ENCODE data around the gene APPL2.
"Not testable (repeated sequence)": the region's sequence is repeated elsewhere in the genome, so short reads cannot be mapped to it uniquely, and the experiment has no call there.

The APPL2 gene

GRCh38 chr12:105190530-105190929 is 45.4 kb downstream of the APPL2 start:
- no peak for DNase-seq

GRCh38 chr12:105189293-105189692 is 46.7 kb downstream of the APPL2 start:
- DNase-seq, result no peak

GRCh38 chr12:105183976-105184375 is 52.0 kb downstream of the APPL2 start:
- not testable (repeated sequence) for DNase-seq

DNA sequence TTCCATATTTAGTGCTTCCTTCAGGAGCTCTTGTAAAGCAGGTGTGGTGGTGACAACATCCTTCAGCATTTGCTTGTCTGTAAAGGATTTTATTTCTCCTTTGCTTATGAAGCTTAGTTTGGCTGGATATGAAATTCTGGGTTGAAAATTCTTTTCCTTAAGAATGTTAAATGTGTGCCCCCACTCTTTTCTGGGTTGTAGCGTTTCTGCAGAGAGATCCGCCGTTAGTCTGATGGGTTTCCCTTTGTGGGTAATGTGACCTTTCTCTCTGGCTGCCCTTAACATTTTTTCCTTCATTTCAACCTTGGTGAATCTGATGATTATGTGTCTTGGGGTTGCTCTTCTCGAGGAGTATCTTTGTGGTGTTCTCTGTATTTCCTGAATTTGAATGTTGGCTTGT is 52.6 kb downstream of the APPL2 start:
- DNase-seq, result not testable (repeated sequence)

- not testable (repeated sequence) for DNase-seq
Observed at GRCh38 chr12:105179114-105179513, 56.9 kb downstream of the APPL2 start.

DNA sequence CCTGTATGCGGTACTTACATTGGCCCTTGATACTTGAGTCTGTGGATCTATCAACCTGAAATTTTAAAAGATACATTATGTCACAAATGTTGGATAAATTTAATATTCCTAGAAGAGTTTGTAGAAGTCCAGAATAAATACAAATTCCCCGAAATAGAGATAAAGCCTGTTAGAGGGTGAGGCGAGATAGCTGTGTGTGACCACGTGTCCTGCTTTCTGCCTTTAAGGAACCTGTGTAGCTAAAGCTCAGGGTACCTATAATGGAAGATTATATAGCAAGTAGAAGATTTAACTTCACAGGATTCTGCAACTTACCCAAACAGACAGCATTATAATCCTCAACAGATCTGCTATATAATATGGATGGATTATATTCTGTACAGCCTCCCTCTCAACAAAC is 58.8 kb downstream of the APPL2 start:
- no peak for DNase-seq

- no peak for DNase-seq
Observed at GRCh38 chr12:105175397-105175990, 60.5 kb downstream of the APPL2 start.

DNA sequence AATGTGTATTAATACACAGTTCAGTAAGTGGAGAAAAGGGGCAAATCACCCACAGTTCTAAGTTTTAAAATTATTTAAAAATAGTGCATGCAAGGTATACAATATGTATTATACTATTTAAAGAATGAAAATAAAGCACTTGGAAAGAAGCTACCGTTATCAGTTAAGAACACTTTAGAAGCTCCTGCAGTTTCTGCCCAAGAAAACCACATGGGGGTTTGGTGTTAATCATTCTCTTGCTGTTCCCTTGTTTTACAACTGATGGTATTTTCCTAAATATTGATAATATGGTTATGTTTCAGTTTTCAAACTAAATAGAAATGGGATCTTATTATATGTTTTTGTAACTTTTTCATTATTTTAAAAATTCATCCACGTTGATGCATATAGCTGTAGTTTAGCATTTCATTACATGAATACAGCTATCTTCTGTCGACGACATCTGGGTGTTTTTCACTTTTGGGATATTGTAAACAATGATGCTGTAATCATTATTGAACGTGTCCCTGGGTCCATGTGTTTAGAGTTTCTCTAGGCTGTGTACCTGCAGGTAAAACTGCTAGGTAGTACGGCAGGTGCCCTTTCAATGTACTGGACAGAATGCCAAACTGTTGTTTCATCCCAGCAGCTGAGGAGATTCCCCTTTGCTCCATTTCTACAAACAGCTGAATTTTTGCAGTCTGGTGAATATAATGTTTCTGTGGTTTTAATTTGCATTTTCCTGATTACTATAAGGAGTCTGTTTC is 64.1 kb downstream of the APPL2 start:
- DNase-seq, result no peak

GRCh38 chr12:105170139-105170538 is 65.8 kb downstream of the APPL2 start:
- DNase-seq, result no peak

DNA sequence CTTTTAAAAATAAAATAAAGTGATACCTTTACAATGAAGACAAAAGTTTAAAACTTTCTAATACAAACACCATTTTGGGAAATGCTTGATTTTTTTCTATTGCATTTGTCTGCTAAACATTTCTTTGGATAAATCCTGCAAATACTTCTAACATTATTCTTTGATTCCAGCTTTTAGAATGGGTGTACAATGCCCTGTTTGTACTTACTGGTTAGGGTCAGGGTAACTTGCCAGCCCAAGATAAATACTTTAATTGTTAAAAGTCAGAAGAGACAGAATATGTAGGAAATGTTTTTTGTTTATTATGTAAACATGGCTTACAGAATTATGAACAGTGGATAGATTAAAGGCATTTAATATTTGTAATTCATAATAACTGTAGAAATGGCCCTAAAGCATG is 68.0 kb downstream of the APPL2 start:
- DNase-seq, result no peak

DNA sequence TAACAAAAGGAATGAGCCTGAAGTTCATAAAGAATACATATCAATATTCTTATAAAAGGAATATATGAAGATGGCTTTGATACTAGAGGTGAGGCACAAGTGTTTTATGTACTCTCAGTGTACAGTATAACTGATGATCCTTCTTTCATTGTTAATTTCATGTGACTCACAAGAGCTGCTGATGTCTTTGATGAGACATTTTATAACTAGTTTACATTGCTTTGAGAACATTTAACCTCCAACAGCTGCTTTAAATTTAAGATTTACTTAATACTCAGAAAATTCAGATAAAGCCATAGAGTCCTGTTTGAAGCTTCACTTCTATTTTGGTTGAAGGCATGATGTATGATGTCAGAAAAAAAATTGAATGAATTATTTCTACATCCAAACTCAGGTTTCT is 68.6 kb downstream of the APPL2 start:
- DNase-seq, result no peak

GRCh38 chr12:105166736-105167135 is 69.2 kb downstream of the APPL2 start:
- no peak for DNase-seq

DNA sequence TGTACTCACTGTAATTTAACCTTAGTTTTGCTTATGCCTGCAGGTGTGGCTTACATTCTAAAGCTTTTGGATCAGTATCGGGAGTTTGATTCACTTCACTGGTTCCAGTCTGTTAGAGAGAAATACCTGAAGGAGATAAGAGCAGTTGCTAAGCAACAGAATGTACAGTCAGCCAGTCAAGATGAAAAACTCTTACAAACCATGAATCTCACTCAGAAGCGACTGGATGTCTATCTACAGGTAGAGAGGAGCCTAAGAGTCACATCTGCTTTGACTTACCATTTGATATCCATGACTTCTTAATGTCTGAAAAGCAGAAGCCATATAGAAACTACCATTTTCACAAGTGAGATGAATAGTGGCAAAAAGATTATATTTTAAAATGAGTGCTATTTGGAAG is 71.9 kb downstream of the APPL2 start:
- DNase-seq, result no peak

- DNase-seq, result no peak
Observed at GRCh38 chr12:105162174-105162573, 73.8 kb downstream of the APPL2 start.

- DNase-seq, result no peak
Observed at GRCh38 chr12:105158876-105159275, 77.1 kb downstream of the APPL2 start.

DNA sequence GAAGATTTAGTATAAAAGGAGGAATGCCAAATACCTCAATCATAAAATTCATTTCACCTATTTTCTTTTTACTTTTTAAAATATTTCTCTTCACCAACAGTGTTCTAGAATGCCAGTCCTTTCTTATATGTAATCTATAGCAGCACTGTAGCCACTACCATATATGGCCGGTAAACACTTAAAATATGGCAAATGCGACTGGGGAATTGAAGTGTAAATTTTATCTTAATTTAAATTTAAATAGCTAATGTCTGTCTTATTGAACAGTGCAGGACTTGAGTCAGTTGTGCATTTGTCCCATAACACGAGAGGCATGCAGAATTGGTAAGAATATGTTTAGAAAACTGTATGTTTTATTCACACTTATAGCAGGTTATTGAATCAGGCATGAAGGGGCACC is 78.4 kb downstream of the APPL2 start:
- no peak for DNase-seq

GRCh38 chr12:105156260-105156659 is 79.7 kb downstream of the APPL2 start:
- DNase-seq, result no peak

DNA sequence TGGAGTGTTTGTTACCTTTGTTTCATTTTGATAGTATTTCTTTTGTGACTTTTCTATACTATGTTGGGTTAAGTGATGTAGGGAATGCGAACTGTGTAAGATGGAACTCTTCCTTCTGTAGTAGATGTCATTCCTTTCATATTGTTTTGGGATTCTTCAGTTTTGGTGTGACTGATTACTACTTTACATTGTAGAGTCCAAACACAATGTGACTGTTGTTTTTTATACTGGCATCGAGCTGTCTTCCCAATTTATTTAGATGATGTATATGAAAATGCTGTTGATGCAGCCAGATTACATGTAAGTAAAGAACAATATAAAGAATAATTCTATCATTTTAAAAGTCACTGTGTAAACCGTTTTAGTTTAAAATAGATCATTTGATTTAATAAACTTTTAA is 93.7 kb downstream of the APPL2 start:
- DNase-seq, result no peak

DNA sequence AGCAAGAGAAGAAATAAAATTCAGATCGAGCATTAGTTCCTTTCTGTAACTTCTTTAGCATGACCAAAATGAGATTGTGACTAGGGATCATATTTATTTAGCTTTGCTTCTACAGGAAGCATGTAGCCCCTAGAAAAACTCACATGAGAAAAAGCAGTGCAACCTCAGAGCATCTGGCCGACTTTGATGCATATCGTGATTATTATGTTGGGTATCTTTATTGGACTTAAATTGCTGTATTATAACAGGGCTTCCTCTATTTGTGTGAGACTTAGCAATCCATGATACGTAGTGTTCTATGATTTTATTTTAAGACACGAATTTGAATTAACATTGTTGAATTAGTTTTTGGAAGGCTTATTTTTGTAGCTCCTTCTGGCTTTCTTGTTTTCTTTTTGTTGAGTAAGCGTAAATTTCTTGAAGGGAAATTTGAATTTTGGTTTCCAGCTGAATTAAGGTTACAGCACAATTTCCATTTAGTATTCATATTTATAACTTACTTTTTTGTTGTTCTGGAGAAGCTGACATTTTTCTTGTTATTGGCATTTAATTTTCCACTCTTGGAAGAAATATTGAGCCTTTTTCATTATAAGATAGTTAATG is 94.6 kb downstream of the APPL2 start:
- no peak for DNase-seq

DNA sequence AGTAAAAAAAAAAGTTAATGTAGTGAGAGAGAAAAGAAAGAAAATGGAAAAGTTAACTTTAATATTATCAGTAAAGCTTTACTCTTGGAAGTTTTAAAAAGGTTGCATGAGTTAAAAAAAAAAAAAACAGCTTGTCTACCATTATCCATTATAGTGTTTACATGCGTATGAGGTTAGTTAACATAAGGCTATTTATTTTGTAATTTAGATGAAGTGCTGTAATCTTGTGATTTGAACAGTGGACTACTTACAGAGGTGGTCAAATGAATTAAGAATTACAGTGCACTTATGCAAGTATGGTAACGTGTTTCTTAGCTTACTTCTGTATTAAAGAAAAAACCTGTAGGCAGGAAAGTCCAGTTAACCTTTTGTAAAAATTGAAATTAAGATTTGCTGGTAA is 97.7 kb downstream of the APPL2 start:
- no peak for DNase-seq

Data from central memory CD4-positive, alpha-beta T cell (primary cell).